Ectodermal cell (in vitro differentiated cells): ENCODE measurements around the gene POU2F2.
"Not testable (repeated sequence)": the region's sequence is repeated elsewhere in the genome, so short reads cannot be mapped to it uniquely, and the experiment has no call there.

ENCODE experiments used
- H3K27ac ChIP-seq: 2 replicates; pipeline ENCODE4 v1.7.0; 2013; ENCODE audit warnings: mild to moderate bottlenecking, low read depth, low read length; ENCODE audit not compliant: insufficient read depth, poor library complexity, severe bottlenecking
- H3K27me3 ChIP-seq: 2 replicates; pipeline ENCODE4 v1.7.0; 2013; ENCODE audit warnings: mild to moderate bottlenecking, low read length; ENCODE audit not compliant: insufficient read depth, control insufficient read depth, poor library complexity, severe bottlenecking
- H3K36me3 ChIP-seq: one replicate; pipeline ENCODE4 v1.7.0; 2013; ENCODE audit warnings: low read length; ENCODE audit not compliant: control insufficient read depth, insufficient read depth
- H3K4me1 ChIP-seq: one replicate; pipeline ENCODE4 v1.7.0; 2013; ENCODE audit warnings: low read length; ENCODE audit not compliant: control insufficient read depth, insufficient read depth
- H3K4me3 ChIP-seq: 2 replicates; pipeline ENCODE4 v1.7.0; 2013; ENCODE audit warnings: low read depth, low read length, control low read depth; ENCODE audit not compliant: insufficient read depth
- H3K9me3 ChIP-seq: 2 replicates; pipeline ENCODE4 v1.7.0; 2013; ENCODE audit warnings: mild to moderate bottlenecking, low read length, moderate library complexity; ENCODE audit not compliant: control insufficient read depth
- WGBS, 2 experiments: methylation state at CpG; one replicate each; pipeline ENCODE4 v1.1.7; 2013; ENCODE audit warnings: missing lambda C conversion rate in 2 of 2; 5-methylcytosine and 5-hydroxymethylcytosine counted together

Gene POU2F2

GRCh38 chr19:42100241-42100640, 32.0 kb downstream of the POU2F2 start:
- not testable (repeated sequence) for H3K27me3 ChIP-seq, H3K9me3 ChIP-seq, H3K36me3 ChIP-seq, H3K4me1 ChIP-seq, H3K27ac ChIP-seq, H3K4me3 ChIP-seq
- WGBS, 2 experiments, result 89 to 95% methylated on average over 10 of the region's 10 CpGs

- WGBS, 2 experiments, result 73 to 82% methylated on average over 6 of the region's 6 CpGs
- no peaks in the 10 kb centered on the region for H3K9me3 ChIP-seq
These were observed 32.8 kb downstream of the POU2F2 start for GRCh38 chr19:42099336-42099925.

DNA sequence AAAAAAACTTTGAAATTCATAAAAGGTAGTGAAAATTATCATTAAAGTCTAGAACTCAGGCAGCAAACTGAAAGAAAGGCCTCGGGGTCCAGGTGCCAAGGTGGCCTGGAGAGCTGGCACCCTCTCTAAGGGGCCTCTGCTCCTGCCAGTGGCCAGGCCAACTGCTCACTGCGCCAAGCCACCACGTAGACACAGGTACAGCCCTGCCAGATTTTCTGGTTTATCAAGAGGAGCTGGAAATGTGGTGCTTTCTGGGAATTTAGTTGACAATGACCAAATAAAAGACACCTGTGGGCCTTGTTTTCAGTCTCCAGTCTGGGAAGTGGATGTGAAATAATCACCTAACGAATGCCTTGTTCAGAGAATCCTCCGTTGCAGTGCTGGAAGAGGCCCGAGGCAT, 33.5 kb downstream of the POU2F2 start:
- Histone ChIP-seq H3K27ac (no peak overlapping the region), H3K9me3 (no peaks in the 10 kb centered on the region), H3K4me1 (peaks cover 2% of the 10 kb centered on the region), H3K4me3 (no peak overlapping the region), H3K27me3 (no peaks in the 10 kb centered on the region), H3K36me3 (no peaks in the 10 kb centered on the region)
- WGBS, 2 experiments, result 90% methylated on average over 6 of the region's 6 CpGs

More at GRCh38 chr19:42099336-42099925, 32.8 kb downstream of the POU2F2 start:
- no peak overlapping the region for H3K4me3 ChIP-seq
- no peaks in the 10 kb centered on the region for H3K36me3 ChIP-seq
- H3K4me1 ChIP-seq, result no peaks in the 10 kb centered on the region
- no peak overlapping the region for H3K27ac ChIP-seq
- H3K27me3 ChIP-seq, result no peaks in the 10 kb centered on the region

- Histone ChIP-seq H3K4me3 (no peak overlapping the region), H3K27ac (no peak overlapping the region), H3K4me1 (peaks cover 6% of the 10 kb centered on the region), H3K36me3 (no peaks in the 10 kb centered on the region), H3K27me3 (no peaks in the 10 kb centered on the region), H3K9me3 (no peaks in the 10 kb centered on the region)
- WGBS, 2 experiments, result 91 to 94% methylated on average over 5 of the region's 5 CpGs
These were observed 34.8 kb downstream of the POU2F2 start for GRCh38 chr19:42097461-42097860.

- peaks cover 6% of the 10 kb centered on the region for H3K4me1 ChIP-seq
- H3K9me3 ChIP-seq, result no peaks in the 10 kb centered on the region
- H3K4me3 ChIP-seq, result no peak overlapping the region
- H3K36me3 ChIP-seq, result no peaks in the 10 kb centered on the region
- no peak overlapping the region for H3K27ac ChIP-seq
- H3K27me3 ChIP-seq, result no peaks in the 10 kb centered on the region
- WGBS, 2 experiments, result 75 to 86% methylated on average over 15 of the region's 15 CpGs
These were observed 35.9 kb downstream of the POU2F2 start for GRCh38 chr19:42096255-42096837.

DNA sequence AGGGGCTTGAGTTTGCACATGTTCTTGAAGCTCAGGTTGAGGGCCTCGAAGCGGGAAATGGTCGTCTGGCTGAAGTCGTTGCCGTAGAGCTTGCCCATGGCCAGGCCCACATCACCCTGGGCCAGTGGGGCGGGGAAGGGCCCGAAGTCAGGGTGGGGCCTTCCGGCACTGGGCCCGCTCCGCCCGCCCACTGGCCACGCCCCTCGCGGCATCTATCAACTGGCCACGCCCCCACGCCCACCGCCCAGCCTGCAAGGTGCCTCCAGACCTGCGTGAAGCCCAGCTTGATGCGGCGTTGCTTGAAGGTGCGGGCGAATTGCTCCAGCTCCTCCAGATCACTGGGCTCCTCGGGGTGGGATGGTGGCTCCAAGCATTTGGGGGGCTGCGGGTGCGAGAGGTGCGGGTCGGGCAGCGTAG, 36.4 kb downstream of the POU2F2 start:
- Histone ChIP-seq H3K36me3 (no peaks in the 10 kb centered on the region), H3K9me3 (no peaks in the 10 kb centered on the region), H3K4me3 (no peak overlapping the region), H3K27ac (no peak overlapping the region), H3K4me1 (peaks cover 11% of the 10 kb centered on the region), H3K27me3 (no peaks in the 10 kb centered on the region)
- WGBS, 2 experiments, result 57 to 64% methylated on average over 28 of the region's 28 CpGs

DNA sequence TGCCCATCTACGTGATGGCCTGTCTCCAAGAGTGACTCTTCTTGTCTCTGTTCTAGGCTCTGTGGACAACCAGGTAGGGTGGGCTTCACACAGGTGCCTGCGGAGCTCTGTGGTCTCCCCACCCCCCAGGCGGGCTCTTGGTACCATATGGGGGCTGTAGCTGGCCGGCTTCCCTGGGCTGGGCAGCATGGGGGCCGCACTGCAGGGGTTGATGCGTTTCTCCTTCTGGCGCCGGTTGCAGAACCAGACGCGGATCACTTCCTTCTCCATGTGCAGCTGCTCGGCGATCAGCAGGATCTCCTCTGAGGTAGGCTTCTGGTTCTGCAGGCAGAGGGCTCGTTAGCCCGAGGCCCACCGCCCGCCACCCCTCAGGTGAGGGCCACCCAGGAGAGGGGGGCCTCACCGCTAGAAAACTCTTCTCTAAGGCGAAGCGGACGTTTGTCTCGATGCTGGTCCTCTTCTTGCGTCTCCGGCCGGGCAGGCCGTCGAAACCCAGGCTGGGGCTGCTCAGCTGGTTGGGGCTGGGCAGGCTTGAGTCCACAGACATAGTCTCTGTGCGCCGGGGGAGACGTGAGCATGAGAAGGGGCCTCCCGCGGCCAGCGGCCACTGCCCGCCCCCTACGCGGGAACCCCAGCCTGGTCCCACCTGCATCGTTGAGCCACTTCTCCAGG, 37.0 kb downstream of the POU2F2 start:
- H3K4me1 ChIP-seq, result peaks cover 11% of the 10 kb centered on the region
- WGBS, 2 experiments, result 93 to 94% methylated on average over 36 of the region's 36 CpGs
- H3K4me3 ChIP-seq, result no peak overlapping the region
- H3K9me3 ChIP-seq, result no peaks in the 10 kb centered on the region
- H3K27ac ChIP-seq, result no peak overlapping the region
- no peaks in the 10 kb centered on the region for H3K36me3 ChIP-seq
- no peaks in the 10 kb centered on the region for H3K27me3 ChIP-seq

- H3K4me3 ChIP-seq, result no peak overlapping the region
- no peak overlapping the region for H3K27ac ChIP-seq
- H3K4me1 ChIP-seq, result peaks cover 12% of the 10 kb centered on the region
- H3K9me3 ChIP-seq, result no peaks in the 10 kb centered on the region
- no peaks in the 10 kb centered on the region for H3K27me3 ChIP-seq
- 64 to 75% methylated on average over 4 of the region's 4 CpGs for WGBS, 2 experiments
- H3K36me3 ChIP-seq, result no peaks in the 10 kb centered on the region
These were observed 38.3 kb downstream of the POU2F2 start for GRCh38 chr19:42093926-42094325.

GRCh38 chr19:42093505-42093904, 38.7 kb downstream of the POU2F2 start:
- WGBS, 2 experiments, result 75 to 76% methylated on average over 4 of the region's 4 CpGs
- Histone ChIP-seq H3K4me1 (peaks cover 15% of the 10 kb centered on the region), H3K27me3 (no peaks in the 10 kb centered on the region), H3K36me3 (no peaks in the 10 kb centered on the region), H3K4me3 (no peak overlapping the region), H3K9me3 (no peaks in the 10 kb centered on the region), H3K27ac (no peak overlapping the region)

DNA sequence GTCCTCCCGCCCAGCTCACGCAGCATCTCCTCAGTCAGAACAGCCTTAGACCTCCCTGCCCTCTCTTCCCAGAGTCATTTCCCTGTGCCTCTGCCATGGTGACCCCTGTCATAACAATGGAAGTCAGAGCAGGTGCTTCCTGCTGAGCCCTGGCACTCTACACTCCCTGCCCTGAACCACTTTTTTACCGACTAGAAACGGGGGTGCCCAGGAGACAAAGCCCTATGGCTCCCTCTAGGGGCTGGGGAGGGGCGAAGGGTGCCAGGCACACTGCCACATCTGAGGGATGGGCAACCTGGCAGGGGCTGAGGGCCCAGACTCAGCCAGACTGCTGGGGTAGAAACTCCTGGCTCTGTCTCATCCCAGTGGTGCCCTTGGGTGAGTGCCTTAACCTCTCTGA, 39.9 kb downstream of the POU2F2 start:
- 61% methylated on average over 5 of the region's 5 CpGs for WGBS, 2 experiments
- Histone ChIP-seq H3K27ac (no peak overlapping the region), H3K27me3 (no peaks in the 10 kb centered on the region), H3K9me3 (no peaks in the 10 kb centered on the region), H3K4me1 (peaks cover 25% of the 10 kb centered on the region), H3K4me3 (no peak overlapping the region), H3K36me3 (no peaks in the 10 kb centered on the region)
